ENCODE data around the gene ARHGEF40.

Gene ARHGEF40

GRCh38 chr14:21098076-21098891 is 28.2 kb downstream of the ARHGEF40 start, which contains the start of gene ZNF219:
ZNF219 (minus strand) TSS chr14:21098655; CDS start chr14:21093591, 5,064 bp downstream.
- H3K36me3 Mint-ChIP-seq (ENCODE audit: low read depth): peaks cover 3% of the 10 kb centered on the region
- peak within 1 kb of the TSS; percentile 54 for H3K27ac Mint-ChIP-seq
- H3K27me3 Mint-ChIP-seq: no peaks in the 10 kb centered on the region
- H3K4me3 Mint-ChIP-seq: peak within 1 kb of the TSS; percentile 71
- peaks cover 53% of the 10 kb centered on the region for H3K4me1 Mint-ChIP-seq (ENCODE audit: low read depth)
- intact Hi-C loops (cut with micrococcal nuclease): no loop called here
- no peaks in the 10 kb centered on the region for H3K9me3 Mint-ChIP-seq

DNA sequence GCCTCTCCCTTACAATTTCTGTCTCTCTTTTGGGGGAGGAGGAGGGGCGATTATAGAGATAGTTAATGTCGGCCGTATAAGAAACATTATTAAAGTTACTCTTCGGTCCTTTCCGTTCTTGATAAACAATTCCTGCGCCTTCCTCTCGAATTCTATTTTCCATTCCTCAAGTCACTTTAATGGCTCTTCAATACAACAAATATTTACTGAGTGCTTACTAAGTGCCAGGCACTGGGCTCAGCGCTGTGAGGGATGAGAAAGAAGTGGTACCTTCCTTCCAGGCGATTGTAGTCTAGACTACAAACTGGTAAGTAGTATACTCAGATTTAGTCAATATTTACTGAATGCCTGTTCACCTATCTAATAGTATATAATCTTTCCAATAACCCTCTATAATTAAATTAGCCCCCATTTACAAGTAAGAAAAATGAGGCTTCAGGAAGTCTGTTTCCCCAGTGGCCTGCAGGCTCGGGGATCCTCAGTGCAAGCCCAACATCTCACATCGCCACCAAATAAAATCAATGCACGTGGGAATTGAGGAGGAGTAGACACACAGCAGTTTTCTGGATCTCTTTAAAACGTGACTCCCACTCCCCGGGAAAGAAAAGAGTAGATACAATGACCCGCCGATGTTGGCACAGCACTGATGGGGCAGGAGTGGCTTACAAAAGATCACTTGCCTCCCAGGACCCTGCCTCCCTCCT is 28.9 kb downstream of the ARHGEF40 start:
- Mint-ChIP-seq H3K27me3 (no peaks in the 10 kb centered on the region), H3K27ac (peak overlapping the region; percentile 19), H3K36me3 (ENCODE audit: low read depth) (no peaks in the 10 kb centered on the region), H3K9me3 (no peaks in the 10 kb centered on the region), H3K4me1 (ENCODE audit: low read depth) (peaks cover 50% of the 10 kb centered on the region), H3K4me3 (peak overlapping the region; percentile 71)
- intact Hi-C loops (cut with micrococcal nuclease): no loop called here

GRCh38 chr14:21099596-21099985 is 29.5 kb downstream of the ARHGEF40 start:
- intact Hi-C loops (cut with micrococcal nuclease): no loop called here
- H3K27ac Mint-ChIP-seq: peak overlapping the region; percentile 19
- H3K36me3 Mint-ChIP-seq (ENCODE audit: low read depth): no peaks in the 10 kb centered on the region
- H3K9me3 Mint-ChIP-seq: no peaks in the 10 kb centered on the region
- peaks cover 47% of the 10 kb centered on the region for H3K4me1 Mint-ChIP-seq (ENCODE audit: low read depth)
- no peaks in the 10 kb centered on the region for H3K27me3 Mint-ChIP-seq
- H3K4me3 Mint-ChIP-seq: peak overlapping the region; percentile 71

DNA sequence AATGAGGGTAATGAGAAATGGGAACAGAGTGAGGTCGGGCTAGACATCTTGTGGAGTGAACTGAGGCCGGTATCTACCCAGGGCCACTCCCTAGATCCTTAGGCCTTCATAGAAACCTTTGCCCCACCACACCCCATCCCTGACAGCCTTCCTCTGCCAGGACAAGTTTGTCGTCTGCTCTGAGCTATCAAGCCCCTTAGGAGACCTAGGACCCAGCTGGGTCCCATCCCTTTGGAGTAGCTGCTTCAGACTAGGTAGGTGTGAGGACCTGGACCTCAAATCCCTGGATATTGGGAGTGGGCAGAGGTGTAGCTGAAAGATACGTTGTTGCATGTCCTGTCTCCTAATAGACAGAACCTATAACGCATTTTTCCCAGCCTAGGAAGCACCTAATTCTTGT is 30.8 kb downstream of the ARHGEF40 start, which contains the start of gene TMEM253:
Gene TMEM253 (plus strand): TSS at position 136 of the 400 bp plus-strand sequence. CDS start 278 bp downstream, outside the sequence.
- H3K27me3 Mint-ChIP-seq: no peaks in the 10 kb centered on the region
- no peaks in the 10 kb centered on the region for H3K9me3 Mint-ChIP-seq
- H3K36me3 Mint-ChIP-seq (ENCODE audit: low read depth): no peaks in the 10 kb centered on the region
- H3K4me1 Mint-ChIP-seq (ENCODE audit: low read depth): peaks cover 56% of the 10 kb centered on the region
- no peak within 1 kb of the TSS for H3K4me3 Mint-ChIP-seq
- peak within 1 kb of the TSS; percentile 20 for H3K27ac Mint-ChIP-seq
- intact Hi-C loops (cut with micrococcal nuclease): no loop called here

GRCh38 chr14:21101802-21102413 is 31.8 kb downstream of the ARHGEF40 start:
- intact Hi-C loops (cut with micrococcal nuclease): no loop called here
- Mint-ChIP-seq H3K9me3 (no peaks in the 10 kb centered on the region), H3K4me3 (no peak overlapping the region), H3K4me1 (ENCODE audit: low read depth) (peaks cover 59% of the 10 kb centered on the region), H3K27me3 (no peaks in the 10 kb centered on the region), H3K36me3 (ENCODE audit: low read depth) (no peaks in the 10 kb centered on the region), H3K27ac (peak overlapping the region; percentile 20)

GRCh38 chr14:21102521-21103410 is 32.7 kb downstream of the ARHGEF40 start:
- Mint-ChIP-seq H3K27ac (peak overlapping the region; percentile 85), H3K4me1 (ENCODE audit: low read depth) (peaks cover 56% of the 10 kb centered on the region), H3K4me3 (no peak overlapping the region), H3K36me3 (ENCODE audit: low read depth) (no peaks in the 10 kb centered on the region), H3K27me3 (no peaks in the 10 kb centered on the region), H3K9me3 (no peaks in the 10 kb centered on the region)
- intact Hi-C loops (cut with micrococcal nuclease): no loop called here

GRCh38 chr14:21103411-21103709 is 33.3 kb downstream of the ARHGEF40 start:
- Mint-ChIP-seq H3K4me3 (peak overlapping the region; percentile 70), H3K27me3 (no peaks in the 10 kb centered on the region), H3K9me3 (no peaks in the 10 kb centered on the region), H3K27ac (peak overlapping the region; percentile 85), H3K4me1 (ENCODE audit: low read depth) (peaks cover 56% of the 10 kb centered on the region), H3K36me3 (ENCODE audit: low read depth) (no peaks in the 10 kb centered on the region)
- intact Hi-C loops (cut with micrococcal nuclease): no loop called here

- Mint-ChIP-seq H3K27ac (peak overlapping the region; percentile 85), H3K4me3 (peak overlapping the region; percentile 70), H3K36me3 (ENCODE audit: low read depth) (no peaks in the 10 kb centered on the region), H3K4me1 (ENCODE audit: low read depth) (peaks cover 54% of the 10 kb centered on the region), H3K27me3 (no peaks in the 10 kb centered on the region), H3K9me3 (no peaks in the 10 kb centered on the region)
- intact Hi-C loops (cut with micrococcal nuclease): loop anchor here (1.0 to 2.0 kb wide), 2 partner anchors 13 to 33 kb away; no protein-coding TSS in a partner anchor
These were observed 33.8 kb downstream of the ARHGEF40 start for GRCh38 chr14:21103710-21104447.

GRCh38 chr14:21104448-21105060 is 34.5 kb downstream of the ARHGEF40 start:
- Mint-ChIP-seq H3K4me3 (peak overlapping the region; percentile 70), H3K9me3 (no peaks in the 10 kb centered on the region), H3K36me3 (ENCODE audit: low read depth) (no peaks in the 10 kb centered on the region), H3K27me3 (no peaks in the 10 kb centered on the region), H3K27ac (peak overlapping the region; percentile 85), H3K4me1 (ENCODE audit: low read depth) (peaks cover 47% of the 10 kb centered on the region)
- intact Hi-C loops (cut with micrococcal nuclease): loop anchor here (1.0 to 2.0 kb wide), 2 partner anchors 14 to 33 kb away; no protein-coding TSS in a partner anchor

DNA sequence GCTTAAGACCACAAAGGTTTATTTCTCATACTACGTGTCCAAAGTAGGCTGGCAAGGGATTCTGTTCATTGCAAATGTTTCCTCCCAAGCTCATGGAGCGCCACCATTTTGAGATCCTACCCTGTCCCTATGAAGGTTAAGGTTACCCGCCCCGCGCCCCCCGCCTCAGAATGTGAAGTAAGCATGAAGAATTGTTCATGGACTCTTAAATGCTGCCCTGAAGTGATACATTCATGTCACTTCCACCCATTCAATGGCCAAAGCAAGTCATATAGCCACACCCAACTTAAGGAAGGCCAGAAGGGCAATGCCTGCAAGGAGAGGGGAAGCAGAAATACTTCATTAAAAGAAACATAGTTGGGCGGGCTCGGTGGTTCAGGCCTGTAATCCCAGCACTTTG is 35.0 kb downstream of the ARHGEF40 start:
- H3K36me3 Mint-ChIP-seq (ENCODE audit: low read depth): no peaks in the 10 kb centered on the region
- H3K4me3 Mint-ChIP-seq: no peak overlapping the region
- peak overlapping the region; percentile 85 for H3K27ac Mint-ChIP-seq
- no peaks in the 10 kb centered on the region for H3K27me3 Mint-ChIP-seq
- H3K4me1 Mint-ChIP-seq (ENCODE audit: low read depth): peaks cover 50% of the 10 kb centered on the region
- intact Hi-C loops (cut with micrococcal nuclease): loop anchor here (2.0 kb wide), 1 partner anchor 14 kb away; no protein-coding TSS in a partner anchor
- H3K9me3 Mint-ChIP-seq: no peaks in the 10 kb centered on the region

- Mint-ChIP-seq H3K36me3 (ENCODE audit: low read depth) (no peaks in the 10 kb centered on the region), H3K9me3 (no peaks in the 10 kb centered on the region), H3K4me3 (no peak overlapping the region), H3K27ac (peak overlapping the region; percentile 70), H3K4me1 (ENCODE audit: low read depth) (peaks cover 44% of the 10 kb centered on the region), H3K27me3 (no peaks in the 10 kb centered on the region)
- intact Hi-C loops (cut with micrococcal nuclease): loop anchor here (1.0 kb wide), 1 partner anchor 92 kb away; no protein-coding TSS in a partner anchor
These were observed 36.0 kb downstream of the ARHGEF40 start for GRCh38 chr14:21106176-21106497.

DNA sequence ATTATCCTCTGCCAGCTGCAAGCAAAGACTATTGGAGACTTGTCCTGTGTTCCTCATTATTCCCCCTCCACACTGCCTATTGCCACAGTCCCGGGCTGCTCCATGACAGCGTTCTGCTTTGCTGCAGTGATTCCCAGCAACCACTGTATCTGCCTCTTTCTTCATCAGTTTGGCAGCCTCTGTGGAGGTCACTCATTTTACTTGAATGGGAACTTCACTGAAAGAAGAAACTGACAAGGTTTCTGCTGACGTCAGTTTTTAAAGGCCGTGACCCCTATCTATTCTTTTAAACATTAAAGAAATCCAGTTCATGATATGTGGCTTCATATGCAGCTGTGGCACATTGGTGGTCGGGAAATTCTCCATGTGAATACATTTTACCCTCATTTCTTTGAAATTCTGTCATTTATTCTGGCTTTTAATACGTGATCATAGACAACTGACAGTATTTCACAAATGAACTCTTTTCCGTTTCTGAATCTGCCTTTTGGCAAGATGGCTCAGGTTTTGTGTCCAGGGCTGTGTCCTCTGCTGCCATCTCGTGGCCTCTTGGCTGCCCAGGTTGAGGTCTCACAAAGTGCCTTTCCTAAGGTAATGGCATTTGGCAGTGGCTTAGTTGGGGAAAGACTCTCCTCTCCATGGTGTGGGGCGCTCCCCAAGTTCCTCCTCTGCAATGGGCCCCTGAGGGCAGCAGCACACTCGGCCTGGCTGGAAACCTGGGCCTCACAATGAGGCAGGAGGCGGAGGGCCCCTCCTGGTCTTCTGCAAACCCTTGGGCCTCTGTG is 36.6 kb downstream of the ARHGEF40 start:
- Mint-ChIP-seq H3K27ac (peak overlapping the region; percentile 70), H3K4me3 (no peak overlapping the region), H3K9me3 (no peaks in the 10 kb centered on the region), H3K27me3 (no peaks in the 10 kb centered on the region), H3K36me3 (ENCODE audit: low read depth) (no peaks in the 10 kb centered on the region), H3K4me1 (ENCODE audit: low read depth) (peaks cover 44% of the 10 kb centered on the region)
- intact Hi-C loops (cut with micrococcal nuclease): loop anchor here (1.0 kb wide), 1 partner anchor 92 kb away; no protein-coding TSS in a partner anchor

All from dendritic cell treated with granulocyte-macrophage colony-stimulating factor and Interleukin-4, amounts not matched to agents 40 ng/mL and 50 ng/mL, for 4 days (primary cell).